Glomerular visceral epithelial cell (primary cell): Measurements from ENCODE around the gene HOXA1.

Experiments
- DNase-seq: peaks from one replicate; pipeline ENCODE4 v3.0.0-alpha.2; 2016; ENCODE audit errors: extremely low spot score

HOXA1 gene

DNA sequence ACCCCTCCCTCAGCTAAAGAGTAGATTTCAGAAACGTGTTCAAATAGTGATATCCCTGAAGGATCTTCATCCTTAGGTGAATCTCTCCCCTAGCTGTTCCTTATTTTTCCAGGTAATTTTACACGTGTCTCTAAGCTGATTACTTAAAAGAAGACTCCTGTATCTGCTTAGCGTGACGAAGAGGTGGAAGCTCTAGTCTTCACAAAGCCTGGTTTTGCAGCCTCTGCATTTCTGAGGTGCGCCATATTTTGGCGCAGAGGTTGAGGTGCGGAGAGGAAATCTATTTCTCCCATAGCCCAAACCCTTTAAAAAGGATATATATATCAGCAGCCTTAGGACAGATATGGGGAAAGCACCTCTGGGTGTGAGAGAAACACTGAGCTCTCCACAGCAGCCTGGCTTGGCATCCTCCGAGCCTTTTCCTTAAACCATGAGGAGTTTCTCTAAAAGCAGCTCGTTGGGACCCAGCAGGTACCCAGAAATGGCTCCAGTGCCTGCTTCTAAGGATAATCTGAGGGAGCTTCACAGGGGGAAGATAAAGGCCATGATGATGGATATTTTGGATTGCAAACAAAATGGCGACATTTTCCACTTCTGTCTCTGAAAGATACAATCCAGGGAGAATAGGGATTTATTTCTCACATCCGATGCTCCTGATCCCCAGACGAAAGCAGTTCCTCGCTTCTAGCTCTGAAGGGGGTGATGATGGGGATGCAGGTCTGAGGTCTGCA is 9.7 kb upstream of the HOXA1 start:
- no peak for DNase-seq

DNA sequence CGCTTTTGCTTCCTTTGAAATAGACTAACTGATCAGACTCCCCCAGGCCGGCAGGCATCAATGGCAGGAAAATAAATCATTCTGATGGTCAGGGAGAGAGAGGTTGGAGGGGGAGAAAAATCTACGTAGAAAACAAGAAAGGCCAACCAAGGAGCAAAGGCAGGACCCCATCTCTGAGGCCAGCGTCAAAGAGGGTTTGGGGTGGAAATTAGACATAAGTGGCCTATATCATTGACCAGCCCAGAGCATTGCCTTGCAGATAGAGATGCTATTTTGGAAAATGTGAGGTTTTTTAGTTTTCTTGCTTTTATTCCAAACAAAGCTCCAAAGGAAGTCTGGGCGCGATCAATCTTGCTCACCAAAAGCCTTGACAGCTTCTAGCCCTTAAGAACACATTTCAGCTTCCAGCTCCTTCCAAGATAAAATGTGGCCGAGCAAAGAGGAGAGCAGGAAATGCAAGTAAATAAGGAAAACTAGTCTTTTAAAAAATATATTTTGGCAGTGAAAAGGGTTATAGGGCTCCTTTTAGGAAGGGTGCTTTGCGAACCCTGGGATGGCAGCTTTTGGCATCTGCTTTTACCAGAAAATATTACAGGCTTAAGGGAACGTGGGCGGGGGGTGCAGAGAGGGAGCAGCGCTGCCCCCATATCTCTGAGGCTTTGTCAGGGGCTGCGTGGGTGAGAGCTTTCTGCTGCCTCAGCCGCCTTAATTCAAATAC is 8.7 kb upstream of the HOXA1 start:
- DNase-seq: no peak

DNA sequence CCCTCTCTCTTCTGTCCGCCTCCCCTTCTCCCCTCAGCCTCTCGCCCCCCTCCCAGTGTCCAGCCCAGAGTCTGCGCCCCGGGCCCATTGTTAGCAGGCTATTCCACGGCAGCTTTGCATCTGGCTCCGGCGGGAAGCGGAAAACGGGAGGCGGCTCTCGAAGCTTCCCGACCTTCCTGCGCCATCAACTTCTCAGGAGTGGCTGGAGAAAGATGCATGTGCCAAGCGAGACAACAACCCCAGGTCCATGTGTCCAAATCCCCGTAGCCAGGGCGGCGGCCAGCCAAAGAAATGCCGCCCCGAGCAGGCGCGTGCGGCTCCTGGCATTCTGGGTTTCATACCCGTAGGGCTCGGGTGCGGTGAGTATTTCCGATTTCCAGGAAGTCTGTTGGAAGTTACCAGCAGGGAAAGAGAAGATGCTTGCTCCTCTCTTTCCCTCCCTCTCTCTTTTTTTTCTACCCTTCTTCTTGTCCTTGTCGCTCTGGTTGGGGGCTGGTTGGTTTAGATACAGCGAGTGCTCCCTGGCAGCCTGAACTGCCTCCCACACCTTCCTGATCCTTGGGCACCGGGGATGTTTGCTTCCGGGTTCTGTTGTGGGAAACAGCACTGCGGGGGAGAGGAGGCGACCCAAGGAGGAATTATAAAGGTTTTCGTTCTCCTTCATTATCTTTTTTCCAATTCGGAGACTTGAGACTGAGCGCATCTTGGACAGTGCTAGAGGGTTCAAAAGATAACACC is 7.9 kb upstream of the HOXA1 start:
- no peak for DNase-seq

DNA sequence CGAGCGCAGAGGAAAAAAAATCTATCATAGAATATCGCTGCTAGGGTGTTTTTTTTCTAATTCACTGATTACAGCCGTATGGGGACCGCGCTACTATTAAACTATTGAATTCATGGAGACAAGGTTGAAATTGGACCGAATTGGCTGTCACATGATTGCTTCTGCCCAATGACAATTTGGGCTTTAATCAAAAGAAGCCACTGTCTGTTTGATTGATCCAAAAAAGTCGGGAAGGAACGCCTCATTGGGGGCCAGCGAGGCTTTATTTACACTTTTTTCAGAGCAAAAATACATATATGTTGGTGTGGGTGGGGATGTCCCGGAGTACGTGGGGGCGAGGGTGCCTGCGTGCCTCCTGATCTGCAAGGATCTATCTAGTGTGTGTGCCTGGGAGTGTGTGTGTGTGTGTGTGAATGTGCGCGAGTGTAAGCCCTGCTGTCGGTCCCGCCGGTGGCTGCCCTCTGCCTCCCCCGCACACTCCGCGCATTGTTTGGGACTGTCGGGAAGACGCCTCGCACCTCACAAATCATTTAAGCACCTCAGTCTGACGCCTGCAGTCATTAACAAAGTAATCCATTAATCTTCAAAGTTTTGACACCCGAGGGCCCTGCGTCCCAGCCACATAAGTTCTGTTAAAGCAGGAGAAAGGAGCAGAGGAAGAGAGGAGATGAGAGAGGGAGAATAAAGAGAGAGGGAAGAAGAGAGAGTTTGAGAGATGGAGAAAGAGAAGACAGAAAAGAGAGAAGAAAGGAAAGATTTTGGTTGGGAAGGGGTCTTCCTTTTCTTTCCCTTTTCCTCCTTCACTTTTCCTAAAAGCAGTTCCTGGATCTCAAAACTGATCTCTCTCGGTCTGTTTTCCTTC is 7.0 kb upstream of the HOXA1 start, which contains the start of gene HOXA2:
Gene HOXA2 (minus strand): TSS at position 103 of the 862 bp plus-strand sequence. CDS start 183 bp downstream, outside the sequence.
- DNase-seq: peak; percentile 48

DNA sequence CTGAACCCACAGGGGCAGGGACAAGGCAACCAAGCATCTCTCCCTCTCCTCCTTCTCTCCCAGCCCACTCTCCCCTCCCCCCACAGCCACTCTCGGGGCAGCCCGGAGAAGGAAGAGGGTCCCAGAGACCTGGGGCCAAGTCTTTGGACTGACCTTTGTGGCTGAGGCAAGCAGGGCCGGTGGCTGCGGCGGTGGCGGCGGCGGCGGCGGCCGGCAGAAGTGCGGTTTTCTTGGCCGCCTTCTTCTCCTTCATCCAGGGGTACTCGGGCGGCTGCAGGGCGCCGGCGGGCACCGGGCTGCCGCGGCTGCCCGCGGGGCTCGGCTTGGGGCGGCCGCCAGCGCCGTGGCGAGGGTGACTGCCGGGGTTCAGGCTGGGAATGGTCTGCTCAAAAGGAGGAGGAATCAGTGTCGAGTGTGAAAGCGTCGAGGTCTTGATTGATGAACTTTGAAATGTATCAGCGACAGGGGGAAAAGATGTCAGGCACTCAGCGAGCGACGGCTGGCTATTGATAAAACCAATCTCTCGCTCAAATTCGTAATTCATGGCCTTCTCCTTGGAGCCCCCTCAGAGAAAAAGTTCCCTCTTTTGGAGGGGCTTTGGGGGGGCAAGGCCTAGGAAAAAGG is 6.3 kb upstream of the HOXA1 start:
- DNase-seq: no peak

DNA sequence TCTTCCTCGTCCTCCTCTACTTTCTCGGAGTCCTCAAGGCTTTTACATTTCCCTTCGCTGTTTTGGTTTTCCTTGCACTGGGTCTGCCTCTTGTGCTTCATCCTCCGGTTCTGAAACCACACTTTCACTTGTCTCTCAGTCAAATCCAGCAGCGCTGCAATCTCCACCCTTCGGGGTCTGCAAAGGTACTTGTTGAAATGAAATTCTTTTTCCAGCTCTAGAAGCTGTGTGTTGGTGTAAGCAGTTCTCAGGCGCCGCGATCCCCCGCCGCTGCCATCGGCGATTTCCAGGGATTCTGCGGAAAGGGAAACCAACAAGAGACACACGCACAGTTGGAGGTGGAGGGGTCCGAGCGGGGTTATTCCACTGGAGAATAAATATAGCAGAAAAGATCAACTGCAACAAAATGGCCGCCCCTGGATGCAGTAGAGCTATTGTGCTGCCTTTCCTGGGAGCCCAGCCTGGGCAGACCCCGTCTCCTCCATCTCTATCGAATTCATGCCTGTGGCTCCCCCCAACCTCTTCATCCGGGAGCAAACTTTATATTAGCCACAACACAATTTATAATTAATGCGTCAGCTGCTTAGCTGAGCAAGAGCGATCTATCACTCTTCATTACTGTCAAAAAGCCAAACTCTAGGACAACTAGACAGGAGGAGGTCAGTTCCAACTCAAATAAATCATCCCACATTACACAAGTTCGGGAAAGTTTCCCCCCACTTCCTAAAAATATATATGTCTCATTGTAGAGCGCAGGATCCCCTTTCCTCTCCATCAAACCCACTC is 5.6 kb upstream of the HOXA1 start:
- DNase-seq: no peak

DNA sequence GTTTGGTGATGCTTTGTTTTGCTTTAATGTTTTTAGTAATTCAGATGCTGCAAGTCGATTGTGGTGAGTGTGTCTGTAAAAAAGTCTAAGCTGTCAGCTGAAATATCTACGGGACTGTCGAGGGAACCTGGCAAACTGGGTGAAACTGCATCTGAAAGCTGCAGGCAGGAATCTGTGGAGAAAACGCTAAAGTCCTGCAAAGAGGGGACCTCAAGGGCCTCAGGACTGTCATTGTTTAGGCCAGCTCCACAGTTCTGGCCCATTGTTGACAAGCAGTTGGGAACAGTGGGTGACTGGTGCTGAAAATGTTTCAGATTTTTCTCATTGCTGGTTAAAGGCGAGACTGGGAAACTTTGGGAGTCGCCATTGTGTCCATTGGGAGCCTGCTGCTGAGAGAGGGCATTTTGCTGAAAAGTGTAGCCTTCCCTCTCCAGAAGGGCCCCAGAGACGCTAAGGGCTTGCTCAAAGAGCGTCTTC is 4.9 kb upstream of the HOXA1 start:
- DNase-seq: no peak

DNA sequence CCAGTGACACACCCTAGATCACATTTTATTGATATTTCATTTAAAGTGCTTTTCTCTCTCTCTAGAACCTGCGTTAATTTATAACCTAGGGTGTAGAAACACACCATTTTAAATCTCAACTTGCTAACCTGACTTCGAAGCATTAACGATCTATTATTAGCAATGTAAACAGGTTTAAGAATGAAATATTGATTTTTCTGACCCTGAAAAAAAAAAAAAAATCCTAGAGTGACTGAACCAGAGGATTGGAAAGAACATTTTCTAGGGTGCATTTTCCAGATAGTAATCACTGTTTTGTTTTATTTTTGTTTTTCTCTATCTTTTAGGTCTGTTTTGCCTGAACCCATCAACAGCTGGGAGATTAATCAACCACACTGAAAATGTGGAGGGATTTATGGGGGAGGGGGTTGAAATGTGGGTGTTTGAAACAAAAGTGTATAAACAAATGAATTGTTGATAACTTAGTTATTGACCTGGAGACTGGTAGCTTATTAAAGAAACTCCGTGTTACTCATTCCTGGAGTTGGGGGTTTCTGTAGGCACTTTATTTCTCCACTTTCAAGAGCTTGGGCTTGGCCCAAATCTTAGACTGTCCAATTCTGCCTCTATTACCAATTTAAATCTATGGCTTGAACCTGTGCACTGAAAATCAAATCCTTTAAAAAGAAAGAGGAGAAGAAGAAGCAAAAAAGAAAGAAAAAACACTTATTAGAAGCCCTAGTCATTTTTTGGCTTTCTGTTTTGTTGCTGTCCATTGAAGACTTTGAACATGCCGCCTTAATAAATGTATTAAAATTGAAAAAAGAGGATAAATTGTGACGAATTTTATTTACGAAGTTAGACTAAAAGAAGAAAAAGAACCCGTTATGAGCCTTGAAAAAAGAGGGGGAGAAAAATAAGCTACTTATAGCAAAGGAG is 3.9 kb upstream of the HOXA1 start:
- no peak for DNase-seq

DNA sequence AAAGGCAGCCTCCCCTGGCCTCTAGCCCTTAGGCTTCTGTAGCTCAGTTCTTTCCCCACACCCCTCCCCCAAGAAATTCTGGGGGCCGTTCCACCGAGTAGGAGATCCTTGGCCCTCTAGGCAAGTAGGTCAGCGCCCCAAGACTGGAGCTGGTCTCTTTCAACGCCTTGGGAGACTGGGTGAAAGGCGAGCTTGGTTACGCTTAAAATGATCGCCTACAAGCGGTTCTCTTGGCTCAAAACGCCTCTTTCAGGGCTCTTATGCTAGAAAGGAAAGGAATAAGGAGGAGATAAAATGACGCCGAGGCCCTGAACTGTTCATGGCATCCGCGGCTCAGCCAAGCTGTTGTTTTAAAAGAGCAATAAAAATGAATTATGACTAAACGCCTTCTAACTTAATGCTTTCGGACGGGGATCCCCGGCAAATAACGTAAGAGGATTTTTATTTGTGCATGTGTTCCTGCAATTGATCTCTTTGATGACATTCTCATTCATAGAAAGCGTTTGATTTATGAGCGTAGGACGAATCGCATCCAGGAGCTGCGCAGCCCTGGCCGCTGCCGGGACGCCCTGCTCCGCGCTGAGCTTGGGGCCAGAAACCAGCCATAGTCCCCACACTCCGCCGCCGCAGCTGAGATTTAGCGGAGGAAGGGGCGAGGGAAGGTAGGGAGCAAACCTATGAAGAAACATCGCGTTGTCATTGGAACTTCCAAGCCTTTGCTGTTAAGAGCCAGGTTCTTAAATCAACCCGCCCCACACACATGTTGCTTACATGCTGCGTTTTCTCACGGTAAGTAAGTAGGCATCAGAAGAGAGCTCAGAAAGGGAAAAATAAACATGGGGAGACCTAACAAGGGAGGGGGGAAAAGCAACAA is 3.0 kb upstream of the HOXA1 start:
- DNase-seq: peak; percentile 54

DNA sequence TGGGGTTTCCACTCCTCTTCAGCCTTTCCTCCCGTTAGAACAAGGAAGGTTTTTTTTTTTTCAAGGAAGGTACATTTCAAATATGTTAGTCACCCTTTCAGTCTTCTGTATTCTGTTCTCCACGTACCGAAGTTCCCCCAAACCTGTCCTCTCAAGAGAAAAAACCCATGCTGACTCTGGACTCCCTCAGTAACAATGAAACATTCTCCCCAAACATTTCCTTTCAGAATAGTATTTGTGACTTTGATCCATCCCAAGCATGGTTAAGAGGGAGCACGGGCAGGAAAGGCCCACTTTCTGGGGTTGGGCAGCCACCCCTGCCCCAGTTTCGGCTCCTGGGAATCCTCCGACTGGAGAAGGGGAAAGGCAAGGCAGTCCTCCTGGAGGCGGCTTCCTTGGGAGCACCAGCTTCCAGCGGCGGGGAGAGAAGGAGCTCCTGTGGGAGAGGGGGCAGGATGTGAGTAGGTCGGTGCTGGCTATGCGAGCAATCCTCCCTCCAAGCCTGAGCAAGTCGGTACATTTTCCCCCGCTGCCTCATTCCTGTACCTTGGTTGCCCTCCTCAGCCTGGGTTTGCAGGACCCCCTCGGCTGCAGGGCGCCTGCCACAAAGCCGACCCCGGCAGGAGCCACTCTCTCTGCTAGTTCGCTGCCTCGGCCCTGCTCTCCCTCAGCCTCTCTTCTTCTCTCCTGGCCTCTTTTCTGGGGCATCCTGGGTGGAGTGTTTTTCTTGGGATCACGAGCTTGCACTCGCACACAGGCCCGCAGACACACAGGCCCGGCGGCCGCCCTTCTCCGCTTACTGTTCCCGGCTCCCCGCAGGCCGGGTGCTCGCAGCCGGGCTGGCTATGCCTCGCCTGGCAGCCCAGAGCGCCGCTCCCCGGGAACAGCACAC is 2.1 kb upstream of the HOXA1 start:
- peak; percentile 47 for DNase-seq

DNA sequence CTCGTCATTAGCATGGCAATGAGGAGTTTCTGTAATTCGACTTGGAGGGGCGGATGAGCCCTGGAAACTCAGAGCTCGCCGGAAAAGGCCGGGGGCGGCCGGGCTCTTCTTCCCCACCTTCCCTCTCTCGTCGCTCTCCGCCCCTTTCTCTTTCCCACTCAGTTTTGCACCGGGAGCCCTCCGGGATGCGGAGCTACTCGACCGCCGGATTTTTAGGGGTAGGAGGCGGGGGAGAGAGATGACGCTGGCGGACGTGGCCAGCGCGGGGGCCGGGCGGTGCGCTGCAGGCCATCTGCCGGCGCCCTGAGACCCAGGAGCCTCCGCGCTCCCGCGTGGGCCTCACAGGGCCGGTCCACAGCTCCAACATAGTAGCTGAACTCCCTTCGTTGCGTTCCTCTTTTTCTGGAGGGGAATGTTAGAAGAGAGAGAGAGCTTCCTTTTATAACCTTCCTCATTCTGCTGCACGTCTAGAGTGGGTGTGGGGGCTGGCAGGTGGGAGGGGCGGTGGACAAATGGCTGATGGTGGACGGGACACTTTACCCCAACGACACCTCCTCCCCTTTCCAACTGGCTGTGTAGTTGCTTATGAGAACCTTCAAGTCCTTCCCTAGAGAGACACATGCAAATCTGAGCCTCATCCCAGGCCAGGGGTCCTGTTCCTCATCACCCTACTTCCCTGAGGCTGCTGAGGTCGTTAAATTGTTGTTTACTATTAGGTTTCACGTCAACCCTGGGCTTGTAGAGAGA is 1.1 kb upstream of the HOXA1 start:
- peak; percentile 47 for DNase-seq

DNA sequence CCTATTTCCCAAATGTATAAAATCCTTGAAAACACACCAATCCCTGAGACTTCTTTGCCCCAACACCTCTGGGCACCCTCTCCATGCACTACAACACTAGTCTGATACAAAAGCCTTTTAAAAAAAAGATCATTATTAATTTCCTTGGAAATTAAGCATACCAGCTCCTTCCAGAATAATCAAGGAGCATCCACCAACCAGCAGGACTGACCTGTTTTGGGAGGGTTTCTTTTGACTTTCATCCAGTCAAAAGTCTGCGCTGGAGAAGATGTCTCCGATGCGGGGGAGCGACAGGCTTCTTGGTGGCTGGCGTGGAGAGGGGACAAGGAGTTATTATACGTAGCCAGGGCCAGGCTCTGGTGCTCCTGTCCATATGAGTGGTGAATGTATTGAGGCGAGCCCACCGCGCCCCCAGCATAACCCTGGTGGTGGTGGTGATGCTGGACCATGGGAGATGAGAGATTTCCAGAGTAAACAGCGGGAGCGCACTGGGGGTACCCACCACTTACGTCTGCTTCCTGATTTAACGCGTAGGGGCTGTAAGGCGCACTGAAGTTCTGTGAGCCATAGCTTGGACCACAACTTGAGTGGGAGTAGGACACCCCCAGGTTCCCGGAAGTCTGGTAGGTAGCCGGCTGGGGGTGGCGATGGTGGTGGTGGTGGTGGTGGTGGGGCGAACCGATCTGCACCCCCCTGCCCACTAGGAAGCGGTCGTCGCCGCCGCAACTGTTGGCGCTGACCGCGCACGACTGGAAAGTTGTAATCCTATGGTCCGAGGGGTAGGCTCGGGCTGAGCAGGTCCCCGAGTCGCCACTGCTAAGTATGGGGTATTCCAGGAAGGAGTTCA is 527 bp downstream of the HOXA1 start:
- DNase-seq: no peak

DNA sequence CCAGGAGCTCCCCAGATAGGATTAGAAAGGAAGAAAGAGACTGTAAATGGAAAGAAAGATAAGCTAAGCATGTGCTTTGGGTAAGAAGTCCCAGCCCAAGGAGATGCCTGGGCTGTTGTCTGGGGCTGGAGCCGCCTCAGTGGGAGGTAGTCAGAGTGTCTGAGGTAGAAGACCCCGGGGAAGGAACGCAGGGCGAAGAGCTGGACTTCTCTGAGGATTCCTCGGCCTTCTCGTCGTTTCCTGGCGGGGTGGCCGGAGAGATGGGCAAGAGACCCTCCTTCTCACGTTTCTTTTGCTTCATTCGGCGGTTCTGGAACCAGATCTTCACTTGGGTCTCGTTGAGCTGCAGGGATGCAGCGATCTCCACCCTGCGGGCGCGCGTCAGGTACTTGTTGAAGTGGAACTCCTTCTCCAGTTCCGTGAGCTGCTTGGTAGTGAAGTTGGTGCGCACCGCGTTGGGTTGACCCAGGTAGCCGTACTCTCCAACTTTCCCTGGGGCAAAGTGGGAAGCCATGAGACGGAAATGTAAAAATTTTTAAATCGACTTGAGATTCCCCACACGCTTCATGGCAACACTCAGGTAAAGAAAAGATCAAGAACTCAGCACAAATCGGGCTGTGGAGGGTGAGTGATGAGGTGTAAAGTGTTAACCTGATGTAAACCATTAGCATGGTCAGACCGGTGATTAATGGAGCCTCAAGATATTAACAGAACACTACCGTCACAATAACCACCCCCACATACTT is 1.3 kb downstream of the HOXA1 start:
- DNase-seq: no peak

DNA sequence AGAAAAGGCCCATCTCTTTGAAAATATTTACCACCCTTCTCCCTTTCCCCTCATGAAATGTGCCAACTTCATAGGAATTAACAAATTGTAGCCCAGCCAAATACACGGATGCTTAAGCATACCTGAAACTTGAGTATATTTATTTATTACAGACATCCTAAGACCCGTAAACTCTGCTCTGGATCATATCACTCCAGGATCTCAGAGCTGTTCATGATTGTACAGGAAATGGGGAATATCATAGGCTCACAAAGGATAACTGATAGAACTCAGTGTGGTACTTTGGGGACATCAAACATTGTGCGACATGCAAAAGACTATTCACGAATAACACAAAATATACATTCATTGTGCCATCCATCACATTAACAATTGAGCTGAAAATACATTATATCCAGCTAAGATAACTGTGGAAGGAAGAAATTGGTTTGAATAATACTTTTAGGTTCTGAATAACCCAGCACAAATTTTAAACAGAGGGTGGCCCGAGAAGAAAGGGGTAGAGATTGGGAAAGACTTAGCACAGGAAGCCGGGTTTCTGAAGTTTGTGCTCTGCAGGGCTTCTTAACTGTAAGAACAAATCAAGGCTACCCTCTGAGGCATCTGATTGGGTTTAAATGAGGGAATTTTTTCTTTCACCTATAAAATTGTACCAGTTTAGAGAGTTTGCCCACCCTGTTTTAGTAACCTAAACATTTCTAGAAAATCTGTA is 2.5 kb downstream of the HOXA1 start:
- no peak for DNase-seq
